Mesendoderm (in vitro differentiated cells): Measurements from ENCODE around the gene LIPN.

Experiments used
- DNase-seq: peaks from one replicate; pipeline ENCODE4 v3.0.0; 2013
- H2AK5ac ChIP-seq: 2 replicates; pipeline ENCODE4 v1.6.1; 2013; ENCODE audit warnings: low read length, inconsistent platforms
- H2BK120ac ChIP-seq: 2 replicates; pipeline ENCODE4 v1.6.1; 2013; ENCODE audit warnings: low read depth, mild to moderate bottlenecking, low read length, moderate library complexity, mixed read lengths
- H2BK15ac ChIP-seq: replicated peaks from 2 replicates; pipeline ENCODE4 v1.6.1; 2013; ENCODE audit warnings: low read depth, mild to moderate bottlenecking, moderate library complexity
- H2BK5ac ChIP-seq: 2 replicates; pipeline ENCODE4 v1.6.1; 2013; ENCODE audit warnings: low read length, inconsistent platforms
- H3K18ac ChIP-seq: 2 replicates; pipeline ENCODE4 v1.6.1; 2013; ENCODE audit warnings: mild to moderate bottlenecking, low read length, mixed read lengths
- H3K23ac ChIP-seq: one replicate; pipeline ENCODE4 v1.6.1; 2013; ENCODE audit warnings: low read length
- H3K27ac ChIP-seq: 2 replicates; pipeline ENCODE4 v1.5.1; 2013; ENCODE audit warnings: low read depth, mild to moderate bottlenecking, inconsistent platforms, low read length, moderate library complexity
- H3K27me3 ChIP-seq: 2 replicates; pipeline ENCODE4 v1.6.1; 2013; ENCODE audit warnings: low read length, control low read depth, mild to moderate bottlenecking, inconsistent platforms; ENCODE audit not compliant: insufficient read depth, poor library complexity
- H3K36me3 ChIP-seq: 2 replicates; pipeline ENCODE4 v1.6.1; 2013; ENCODE audit warnings: low read length, inconsistent platforms; ENCODE audit not compliant: control insufficient read depth, insufficient read depth
- H3K4ac ChIP-seq: one replicate; pipeline ENCODE4 v1.6.1; 2013; ENCODE audit warnings: low read depth, mild to moderate bottlenecking, low read length, moderate library complexity
- H3K4me1 ChIP-seq: 2 replicates; pipeline ENCODE4 v1.6.1; 2013; ENCODE audit warnings: low read depth, low read length, inconsistent platforms; ENCODE audit not compliant: control insufficient read depth
- H3K4me2 ChIP-seq: 2 replicates; pipeline ENCODE4 v1.6.1; 2013; ENCODE audit warnings: low read length
- H3K4me3 ChIP-seq: 2 replicates; pipeline ENCODE4 v1.5.1; 2013; ENCODE audit warnings: mild to moderate bottlenecking, low read length
- H3K56ac ChIP-seq: one replicate; pipeline ENCODE4 v1.6.1; 2013; ENCODE audit warnings: low read length
- H3K79me1 ChIP-seq: 2 replicates; pipeline ENCODE4 v1.6.1; 2013; ENCODE audit warnings: low read length, inconsistent platforms
- H3K79me2 ChIP-seq: 2 replicates; pipeline ENCODE4 v1.6.1; 2013; ENCODE audit warnings: mild to moderate bottlenecking, low read length; ENCODE audit not compliant: control insufficient read depth, insufficient read depth
- H3K9ac ChIP-seq: 2 replicates; pipeline ENCODE4 v1.6.1; 2013; ENCODE audit warnings: low read length, inconsistent platforms
- H4K5ac ChIP-seq: one replicate; pipeline ENCODE4 v1.6.1; 2013; ENCODE audit warnings: low read length
- H4K8ac ChIP-seq: one replicate; pipeline ENCODE4 v1.6.1; 2013; ENCODE audit warnings: low read depth, mild to moderate bottlenecking, control low read depth, low read length, moderate library complexity
- WGBS: extraction: QIAGEN DNeasy Blood & Tissue Kit; methylation state at CpG from one replicate; pipeline ENCODE4 v1.1.7; 2013; ENCODE audit warnings: low lambda C conversion rate, missing lambda C conversion rate; ENCODE audit not compliant: insufficient coverage; ENCODE audit errors: extremely low coverage; 5-methylcytosine and 5-hydroxymethylcytosine counted together

Gene LIPN

GRCh38 chr10:88793712-88794299 lies 34.0 kb downstream of the LIPN start:
- H3K56ac ChIP-seq = no peak overlapping the region
- no peaks in the 10 kb centered on the region for H3K27me3 ChIP-seq
- H2BK120ac ChIP-seq = no peak overlapping the region
- H2AK5ac ChIP-seq = no peak overlapping the region
- no peak overlapping the region for H2BK5ac ChIP-seq
- no peaks in the 10 kb centered on the region for H3K4me1 ChIP-seq
- H3K18ac ChIP-seq = no peak overlapping the region
- no peak overlapping the region for H3K9ac ChIP-seq
- no peak overlapping the region for H4K5ac ChIP-seq
- no CpG with 5 or more reads among the region's 2 CpGs for WGBS
- H4K8ac ChIP-seq = no peak overlapping the region
- no peak overlapping the region for H3K23ac ChIP-seq
- no peak overlapping the region for H3K4me2 ChIP-seq
- no peak overlapping the region for H3K27ac ChIP-seq
- H3K36me3 ChIP-seq = no peaks in the 10 kb centered on the region
- no peak for DNase-seq
- no peak overlapping the region for H2BK15ac ChIP-seq
- no peak overlapping the region for H3K4ac ChIP-seq
- H3K79me1 ChIP-seq = no peaks in the 10 kb centered on the region
- no peak overlapping the region for H3K4me3 ChIP-seq
- H3K79me2 ChIP-seq = no peaks in the 10 kb centered on the region

DNA sequence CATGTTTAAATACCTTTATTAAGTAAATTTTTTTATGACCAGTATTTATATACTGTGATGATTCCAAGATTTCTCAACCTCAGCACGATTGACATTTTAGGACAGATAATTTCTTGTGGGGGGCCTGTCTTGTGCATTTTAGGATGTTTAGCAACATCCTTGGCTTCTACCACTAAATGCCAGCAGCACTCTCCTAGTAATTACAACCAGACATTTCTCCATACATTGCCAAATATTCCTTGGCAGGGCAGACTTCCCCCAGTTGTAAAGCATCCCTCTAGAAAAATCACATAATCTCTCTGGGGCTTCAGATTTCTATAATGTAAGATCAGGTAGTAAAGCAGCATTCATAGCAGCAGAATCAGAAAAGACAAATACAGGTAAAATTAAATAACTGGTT lies 34.9 kb downstream of the LIPN start:
- no CpG with 5 or more reads among the region's 1 CpG for WGBS
- Histone ChIP-seq H3K27me3 (no peaks in the 10 kb centered on the region), H3K36me3 (no peaks in the 10 kb centered on the region), H3K79me2 (no peaks in the 10 kb centered on the region), H3K4me3 (no peak overlapping the region), H2BK120ac (no peak overlapping the region), H3K18ac (no peak overlapping the region), H2BK15ac (no peak overlapping the region), H4K8ac (no peak overlapping the region), H2BK5ac (no peak overlapping the region), H3K4ac (no peak overlapping the region), H3K79me1 (no peaks in the 10 kb centered on the region), H3K4me1 (no peaks in the 10 kb centered on the region), H3K4me2 (no peak overlapping the region), H3K9ac (no peak overlapping the region), H4K5ac (no peak overlapping the region), H3K23ac (no peak overlapping the region), H2AK5ac (no peak overlapping the region), H3K56ac (no peak overlapping the region), H3K27ac (no peak overlapping the region)
- no peak for DNase-seq

GRCh38 chr10:88800152-88801125 lies 40.6 kb downstream of the LIPN start:
- H3K56ac ChIP-seq = no peak overlapping the region
- DNase-seq = peak; percentile 96
- H3K9ac ChIP-seq = no peak overlapping the region
- H4K5ac ChIP-seq = no peak overlapping the region
- H4K8ac ChIP-seq = no peak overlapping the region
- H3K27me3 ChIP-seq = no peaks in the 10 kb centered on the region
- H3K36me3 ChIP-seq = no peaks in the 10 kb centered on the region
- no peak overlapping the region for H2AK5ac ChIP-seq
- no peak overlapping the region for H3K4me2 ChIP-seq
- H2BK15ac ChIP-seq = no peak overlapping the region
- H3K23ac ChIP-seq = no peak overlapping the region
- H3K79me2 ChIP-seq = no peaks in the 10 kb centered on the region
- no peak overlapping the region for H2BK5ac ChIP-seq
- H3K4me1 ChIP-seq = peaks cover 4% of the 10 kb centered on the region
- no peak overlapping the region for H3K4ac ChIP-seq
- H3K27ac ChIP-seq = no peak overlapping the region
- no peak overlapping the region for H2BK120ac ChIP-seq
- no CpG with 5 or more reads among the region's 2 CpGs for WGBS
- H3K18ac ChIP-seq = no peak overlapping the region
- no peak overlapping the region for H3K4me3 ChIP-seq
- H3K79me1 ChIP-seq = no peaks in the 10 kb centered on the region

- Histone ChIP-seq H3K4me3 (no peak within 1 kb of the TSS), H4K8ac (no peak within 1 kb of the TSS), H2BK15ac (peak within 1 kb of the TSS; percentile 85), H3K27ac (no peak within 1 kb of the TSS), H3K4me1 (peaks cover 4% of the 10 kb centered on the region), H3K9ac (no peak within 1 kb of the TSS), H2AK5ac (no peak within 1 kb of the TSS), H2BK120ac (no peak within 1 kb of the TSS), H3K4me2 (no peak within 1 kb of the TSS), H3K18ac (no peak within 1 kb of the TSS), H4K5ac (no peak within 1 kb of the TSS), H3K56ac (no peak within 1 kb of the TSS), H3K27me3 (no peaks in the 10 kb centered on the region), H3K23ac (no peak within 1 kb of the TSS), H3K79me1 (no peaks in the 10 kb centered on the region), H3K36me3 (no peaks in the 10 kb centered on the region), H3K79me2 (no peaks in the 10 kb centered on the region), H2BK5ac (no peak within 1 kb of the TSS), H3K4ac (no peak within 1 kb of the TSS)
- DNase-seq = no peak
- WGBS = no CpG with 5 or more reads among the region's 2 CpGs
These were observed 42.9 kb downstream of the LIPN start, which contains the start of gene LIPM for GRCh38 chr10:88802523-88803285. TSS of gene LIPM (plus strand) at chr10:88802730. CDS start at chr10:88802897, 167 bp downstream.

- Histone ChIP-seq H3K79me2 (no peaks in the 10 kb centered on the region), H2BK5ac (no peak overlapping the region), H3K18ac (no peak overlapping the region), H3K4me1 (peaks cover 4% of the 10 kb centered on the region), H4K8ac (no peak overlapping the region), H2BK120ac (no peak overlapping the region), H3K56ac (no peak overlapping the region), H3K36me3 (no peaks in the 10 kb centered on the region), H2AK5ac (no peak overlapping the region), H3K4me2 (no peak overlapping the region), H4K5ac (no peak overlapping the region), H3K4me3 (no peak overlapping the region), H2BK15ac (no peak overlapping the region), H3K23ac (no peak overlapping the region), H3K9ac (no peak overlapping the region), H3K4ac (no peak overlapping the region), H3K27me3 (no peaks in the 10 kb centered on the region), H3K27ac (no peak overlapping the region), H3K79me1 (no peaks in the 10 kb centered on the region)
- no CpG with 5 or more reads among the region's 2 CpGs for WGBS
- DNase-seq = no peak
These were observed 43.8 kb downstream of the LIPN start for GRCh38 chr10:88803641-88804040.
